ENCODE measurements around the gene NEK6. TPM values are rescaled to one million over a fixed set of nuclear protein-coding genes. Genes with fewer than 3 reads are reported as not detected.

Gene NEK6
- total and polyA plus RNA-seq, 2 experiments from 2014 or later = 33.5 to 44.7 TPM

GRCh38 chr9:124266139-124266825, 8.5 kb downstream of the NEK6 start:
- H3K9me3 ChIP-seq (ENCODE audit: low read depth) = no peaks in the 10 kb centered on the region
- peaks cover 98% of the 10 kb centered on the region for H3K79me2 ChIP-seq
- no peak overlapping the region for H3K27ac ChIP-seq
- H3K4me3 ChIP-seq = no peak overlapping the region
- H3K36me3 ChIP-seq (replicated peaks; ENCODE audit: insufficient read depth, low read depth) = no peaks in the 10 kb centered on the region
- no peaks in the 10 kb centered on the region for H3K27me3 ChIP-seq
- H3K4me1 ChIP-seq (ENCODE audit: insufficient read depth) = peaks cover 28% of the 10 kb centered on the region
- H4K20me1 ChIP-seq (ENCODE audit: insufficient read depth, poor library complexity, severe bottlenecking) = peaks cover 42% of the 10 kb centered on the region
- 90% methylated on average over 13 of the region's 13 CpGs for WGBS (ENCODE audit: low lambda C conversion rate, missing lambda C conversion rate)
- DNase-seq (ENCODE audit: low spot score) = no peak
- H3K4me2 ChIP-seq = no peak overlapping the region
- TF ChIP-seq EZH2 (IDR thresholded peaks at IDR 0.05; ENCODE audit: borderline replicate concordance) = no peak
- TF ChIP-seq EZH2phosphoT487 (IDR thresholded peaks at IDR 0.05; ENCODE audit: low read depth, severe bottlenecking, unreplicated experiment) = no peak
- TF ChIP-seq CTCF (IDR thresholded peaks at IDR 0.05; ENCODE audit: poor library complexity) = no peak
- H2AFZ ChIP-seq = no peak overlapping the region
- no peaks in the 10 kb centered on the region for H3K9me2 ChIP-seq (replicated peaks; ENCODE audit: insufficient read depth)

DNA sequence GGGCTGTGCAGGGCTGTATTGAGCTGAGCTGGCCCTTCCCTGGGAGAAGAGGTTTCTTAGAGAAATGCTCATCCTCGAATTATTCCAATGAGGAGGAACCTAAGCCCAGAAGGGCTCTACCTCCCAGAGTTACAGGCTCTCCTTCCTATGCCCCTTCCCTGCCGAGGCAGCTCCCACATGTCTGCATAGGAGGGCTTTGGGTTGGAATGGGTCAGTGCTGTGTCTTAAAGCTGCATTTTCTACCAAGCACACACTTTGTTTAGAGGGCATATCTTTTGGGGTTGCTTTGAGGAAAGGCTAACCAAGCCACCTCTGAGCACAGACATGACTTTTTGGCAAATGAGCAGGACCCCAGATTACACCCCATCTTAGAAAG, 9.1 kb downstream of the NEK6 start:
- Histone ChIP-seq H3K4me1 (ENCODE audit: insufficient read depth) (peaks cover 24% of the 10 kb centered on the region), H3K4me2 (no peak overlapping the region), H3K36me3 (replicated peaks; ENCODE audit: insufficient read depth, low read depth) (no peaks in the 10 kb centered on the region), H3K9me2 (replicated peaks; ENCODE audit: insufficient read depth) (no peaks in the 10 kb centered on the region), H4K20me1 (ENCODE audit: insufficient read depth, poor library complexity, severe bottlenecking) (peaks cover 45% of the 10 kb centered on the region), H3K27me3 (no peaks in the 10 kb centered on the region), H2AFZ (no peak overlapping the region), H3K79me2 (peaks cover 99% of the 10 kb centered on the region), H3K4me3 (no peak overlapping the region), H3K9me3 (ENCODE audit: low read depth) (no peaks in the 10 kb centered on the region), H3K27ac (no peak overlapping the region)
- TF ChIP-seq EZH2phosphoT487 (IDR thresholded peaks at IDR 0.05; ENCODE audit: low read depth, severe bottlenecking, unreplicated experiment) (no peak), EZH2 (IDR thresholded peaks at IDR 0.05; ENCODE audit: borderline replicate concordance) (no peak), CTCF (IDR thresholded peaks at IDR 0.05; ENCODE audit: poor library complexity) (no peak)
- DNase-seq (ENCODE audit: low spot score) = no peak
- WGBS (ENCODE audit: low lambda C conversion rate, missing lambda C conversion rate) = 77% methylated on average over 2 of the region's 2 CpGs

GRCh38 chr9:124267271-124267807, 9.6 kb downstream of the NEK6 start:
- H3K27me3 ChIP-seq = no peaks in the 10 kb centered on the region
- WGBS (ENCODE audit: low lambda C conversion rate, missing lambda C conversion rate) = 88% methylated on average over 15 of the region's 15 CpGs
- peaks cover 50% of the 10 kb centered on the region for H4K20me1 ChIP-seq (ENCODE audit: insufficient read depth, poor library complexity, severe bottlenecking)
- TF ChIP-seq EZH2phosphoT487 (IDR thresholded peaks at IDR 0.05; ENCODE audit: low read depth, severe bottlenecking, unreplicated experiment) (no peak), EZH2 (IDR thresholded peaks at IDR 0.05; ENCODE audit: borderline replicate concordance) (no peak), CTCF (IDR thresholded peaks at IDR 0.05; ENCODE audit: poor library complexity) (no peak)
- no peaks in the 10 kb centered on the region for H3K36me3 ChIP-seq (replicated peaks; ENCODE audit: insufficient read depth, low read depth)
- no peak overlapping the region for H3K27ac ChIP-seq
- H3K4me1 ChIP-seq (ENCODE audit: insufficient read depth) = peaks cover 19% of the 10 kb centered on the region
- no peaks in the 10 kb centered on the region for H3K9me3 ChIP-seq (ENCODE audit: low read depth)
- H3K4me2 ChIP-seq = no peak overlapping the region
- no peak overlapping the region for H3K4me3 ChIP-seq
- H2AFZ ChIP-seq = no peak overlapping the region
- H3K79me2 ChIP-seq = peaks cover 99% of the 10 kb centered on the region
- H3K9me2 ChIP-seq (replicated peaks; ENCODE audit: insufficient read depth) = no peaks in the 10 kb centered on the region
- DNase-seq (ENCODE audit: low spot score) = no peak

Data from hepatocyte (in vitro differentiated cells).